Ovary (tissue), 3 donors: ENCODE measurements around the gene TIMP2.

Experiments used
- CTCF ChIP-seq, 3 donors: fragments of 450-650 bp in 2 of 3; fragments of 200-600 bp in 1 of 3; IDR thresholded peaks; one replicate each; pipeline versions ENCODE4 v1.5.1 to v1.8.0; 2016 to 2022; ENCODE audit warnings: antibody characterized with exemption in 3 of 3, mild to moderate bottlenecking in 1 of 3
- POLR2A ChIP-seq: fragments of 450-650 bp; IDR thresholded peaks from one replicate; pipeline ENCODE4 v1.6.1; 2017; ENCODE audit warnings: antibody characterized with exemption, mild to moderate bottlenecking, moderate library complexity
- donor health status: DM: no; HTN: no; CAD: no.

- TF ChIP-seq POLR2A (no peak), CTCF (IDR thresholded peaks at IDR 0.05) (no peak)
Measured at GRCh38 chr17:78967782-78968362, 42.7 kb upstream of the TIMP2 start.
